ENCODE data around the gene SYT5.
"Not testable (repeated sequence)": the region's sequence is repeated elsewhere in the genome, so short reads cannot be mapped to it uniquely, and the experiment has no call there.

SYT5 gene

GRCh38 chr19:55206664-55207500 lies 26.8 kb upstream of the SYT5 start:
- DNase-seq, result peak; percentile 32

DNA sequence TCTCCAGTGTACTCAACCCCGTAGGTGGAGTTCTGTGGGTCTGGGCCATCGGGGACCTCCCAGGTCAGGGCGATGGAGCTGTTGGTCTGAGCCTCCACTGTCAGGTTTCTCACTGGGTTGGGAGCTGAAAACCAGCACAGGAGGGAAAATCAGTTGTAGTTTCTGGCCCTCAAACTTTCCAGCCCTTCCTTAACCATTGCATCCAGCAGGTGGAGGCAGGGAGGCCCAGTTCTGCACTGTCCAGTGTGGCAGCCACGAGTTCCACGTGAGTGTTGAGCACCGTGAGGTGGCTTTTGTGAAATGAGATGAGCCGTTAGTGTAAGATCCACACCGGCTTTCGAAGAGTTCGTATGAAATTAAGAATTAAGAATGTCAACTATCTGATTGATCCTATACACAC lies 22.1 kb upstream of the SYT5 start:
- DNase-seq, result not testable (repeated sequence)

DNA sequence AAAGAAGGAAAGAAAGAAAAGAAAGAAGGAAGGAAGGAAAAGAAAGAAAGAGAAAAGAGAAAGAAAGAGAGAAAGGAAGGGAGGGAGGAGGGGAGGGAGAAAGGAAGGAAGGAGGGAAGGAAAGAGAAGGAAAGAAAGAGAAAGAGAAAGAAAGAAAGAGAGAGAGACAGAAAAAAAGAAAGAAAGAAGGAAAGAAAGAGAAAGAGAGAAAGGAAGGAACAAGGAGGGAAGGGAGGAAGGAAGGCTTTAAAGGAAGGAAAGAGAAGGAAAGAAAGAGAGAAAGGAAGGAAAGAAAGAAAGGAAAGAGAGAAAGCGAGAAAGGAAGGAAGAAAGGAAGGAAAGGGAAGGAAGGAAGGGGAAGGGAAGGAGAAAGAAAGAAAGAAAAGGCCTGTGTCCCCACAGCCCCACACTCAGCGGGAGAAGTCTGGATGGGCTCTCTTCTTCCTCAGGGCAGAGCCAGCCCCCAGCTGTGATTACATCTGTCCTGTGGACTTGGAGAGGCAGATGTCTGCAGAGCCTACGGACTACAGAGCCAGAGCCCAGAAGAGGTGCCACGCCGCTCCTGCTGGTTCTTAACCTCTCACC lies 19.6 kb upstream of the SYT5 start:
- DNase-seq, result no peak

DNA sequence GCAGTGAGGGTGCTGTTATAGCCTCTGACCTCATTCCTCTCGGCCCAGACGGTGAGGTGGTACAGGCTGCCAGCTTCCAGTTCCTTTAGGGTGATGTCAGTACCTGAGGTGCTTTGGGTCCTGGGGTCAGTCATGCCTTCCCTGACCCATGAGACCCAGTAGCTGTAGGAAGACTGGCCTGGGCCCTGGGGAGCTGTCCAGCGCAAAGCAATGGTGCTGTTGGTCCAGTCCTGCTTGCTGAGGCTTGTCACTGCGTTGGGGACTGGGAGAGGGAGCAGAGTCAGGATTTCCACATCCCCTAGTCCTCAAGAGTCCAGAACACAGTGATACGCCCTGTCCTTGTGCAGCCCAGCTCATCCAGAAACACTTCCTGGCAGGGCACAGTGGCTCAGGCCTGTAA lies 18.6 kb upstream of the SYT5 start:
- no peak for DNase-seq

DNA sequence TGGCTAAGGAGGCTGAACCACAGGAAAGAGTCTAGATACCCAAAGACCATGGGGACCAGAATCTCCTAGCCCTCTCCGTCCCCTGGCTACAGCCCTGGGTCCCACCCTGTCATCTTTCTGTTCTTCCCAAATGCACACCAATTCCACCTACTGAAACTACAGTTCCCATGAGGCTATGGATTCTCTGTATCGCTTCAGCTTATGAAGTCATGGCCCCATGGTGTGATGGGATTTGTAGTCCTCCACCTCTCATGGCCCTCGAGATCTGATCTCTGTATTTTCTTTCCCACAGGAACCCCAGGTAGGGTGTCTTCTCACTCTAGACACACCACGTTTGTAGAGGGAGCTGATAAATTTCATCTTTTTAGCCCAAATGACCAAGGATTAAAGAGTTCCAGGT lies 17.4 kb upstream of the SYT5 start:
- no peak for DNase-seq

GRCh38 chr19:55196803-55197202 lies 16.7 kb upstream of the SYT5 start:
- DNase-seq, result no peak

- DNase-seq, result no peak
Measured at GRCh38 chr19:55193481-55193880, 13.4 kb upstream of the SYT5 start.

- no peak for DNase-seq
Measured at GRCh38 chr19:55189403-55189835, 9.3 kb upstream of the SYT5 start.

GRCh38 chr19:55188625-55189024 lies 8.5 kb upstream of the SYT5 start:
- DNase-seq, result no peak

DNA sequence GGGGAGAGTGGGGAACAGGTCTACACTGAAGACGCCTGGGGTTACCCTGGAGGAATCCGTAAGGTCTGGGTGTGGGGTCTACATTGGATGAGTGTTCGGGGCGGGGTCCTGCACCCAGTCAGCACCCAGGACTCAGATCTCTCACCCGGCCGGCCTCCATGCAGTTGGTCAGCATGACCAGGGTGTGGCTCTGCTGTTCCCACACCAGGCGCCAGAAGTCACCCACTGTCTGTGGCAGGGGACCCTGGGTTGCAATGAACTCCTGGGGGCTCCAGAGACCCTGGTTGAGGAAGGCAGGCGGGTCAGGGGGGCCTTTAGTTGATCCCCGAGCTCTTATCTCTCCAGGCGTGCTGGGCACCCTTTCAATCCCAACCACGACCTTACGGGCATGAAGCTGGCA lies 6.0 kb upstream of the SYT5 start:
- DNase-seq, result no peak

GRCh38 chr19:55181740-55182139 lies 1.7 kb upstream of the SYT5 start:
- DNase-seq, result no peak

DNA sequence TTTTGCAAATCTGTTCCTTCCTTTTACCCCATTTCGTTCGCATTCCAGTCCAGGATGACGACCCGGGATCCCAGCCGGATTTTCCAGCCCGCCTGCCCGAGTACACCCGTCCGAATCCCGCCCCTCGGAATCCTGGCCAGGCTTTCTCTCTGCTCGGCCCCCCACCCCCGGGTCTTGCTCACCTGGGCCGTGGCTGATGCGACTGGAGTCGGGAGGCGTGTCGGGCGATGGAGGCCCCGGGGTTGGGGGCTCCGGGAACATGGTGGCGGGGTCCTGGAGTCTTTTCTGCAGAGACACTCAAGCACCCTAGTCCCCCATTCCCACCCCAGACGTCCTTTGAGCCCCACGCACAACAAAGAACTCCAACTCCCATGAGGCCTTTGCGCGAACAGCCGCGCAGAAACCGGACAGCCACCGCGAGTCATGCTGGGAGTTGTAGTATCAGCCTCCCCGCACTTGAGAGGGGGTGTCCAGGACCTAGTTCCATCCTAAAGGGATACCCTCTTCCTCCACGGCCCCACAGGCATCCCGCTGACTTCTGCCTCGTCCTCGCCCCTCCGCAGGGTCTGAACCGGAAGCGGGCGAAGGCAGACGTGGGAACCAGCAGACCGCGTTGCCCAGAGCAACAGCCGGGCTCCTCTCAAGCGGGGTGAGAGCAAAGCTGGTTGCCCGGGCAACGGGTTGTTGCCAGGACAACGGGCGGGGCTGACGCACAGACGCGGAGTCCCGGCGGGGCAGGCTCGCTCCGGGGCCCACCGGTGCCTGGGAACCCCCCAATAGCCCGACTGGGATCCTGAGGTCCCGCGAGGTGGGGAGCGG lies 1.1 kb downstream of the SYT5 start:
- peak; percentile 54 for DNase-seq

DNA sequence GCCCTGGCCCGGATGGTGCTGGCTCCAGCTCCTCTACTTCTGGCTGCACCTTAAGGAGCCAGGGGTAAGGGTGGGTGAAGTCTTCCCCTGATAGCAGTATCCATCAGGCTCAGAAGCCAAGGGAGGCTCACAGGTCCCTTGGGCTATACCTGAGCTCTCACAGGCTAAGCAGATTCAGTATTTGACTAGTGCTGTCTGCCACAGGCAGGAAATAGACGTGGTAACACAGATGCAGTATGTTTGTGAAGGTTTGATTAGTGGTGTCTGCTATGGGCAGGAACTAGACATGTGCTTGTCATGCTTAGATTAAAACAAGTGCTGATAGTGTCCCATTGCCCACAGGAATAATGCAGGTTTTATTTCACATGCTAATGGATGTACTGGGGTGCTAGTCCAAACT lies 4.0 kb downstream of the SYT5 start:
- no peak for DNase-seq

DNA sequence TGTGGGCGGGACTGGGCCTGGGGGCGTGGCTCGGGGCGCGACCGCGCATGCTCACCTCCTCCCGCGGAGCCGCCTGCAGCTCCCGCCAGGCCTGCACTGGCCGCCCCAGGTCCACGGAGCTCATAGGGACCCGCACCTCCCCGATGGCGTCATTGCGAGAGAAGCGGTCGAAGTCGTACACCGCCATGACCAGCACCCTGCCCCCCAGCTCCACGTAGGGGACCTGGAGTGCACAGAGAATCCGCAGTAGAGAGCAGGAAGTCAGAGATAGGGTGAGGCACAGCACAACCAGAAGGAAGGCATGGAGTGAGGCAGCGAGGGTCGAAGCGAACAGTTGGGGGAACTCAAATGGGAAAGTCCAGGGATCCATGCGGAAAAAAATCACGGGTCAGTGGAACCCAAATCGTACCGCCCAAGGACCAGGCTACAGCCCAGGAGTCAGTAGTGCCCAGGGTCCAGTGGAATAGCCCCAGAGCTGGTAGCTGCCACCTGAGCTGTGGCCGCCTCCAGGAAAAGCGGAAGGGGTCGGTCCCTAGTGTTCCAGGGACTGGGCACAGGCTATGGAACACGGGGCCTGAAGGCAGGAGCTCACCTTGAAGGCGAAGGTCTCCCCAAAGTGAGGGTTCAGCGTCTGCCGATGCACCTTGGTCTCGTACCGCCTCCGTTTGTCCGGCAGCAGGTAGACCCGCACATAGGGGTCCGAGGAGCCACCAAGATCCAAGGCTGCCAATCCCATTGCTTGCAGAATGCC lies 4.8 kb downstream of the SYT5 start:
- no peak for DNase-seq

DNA sequence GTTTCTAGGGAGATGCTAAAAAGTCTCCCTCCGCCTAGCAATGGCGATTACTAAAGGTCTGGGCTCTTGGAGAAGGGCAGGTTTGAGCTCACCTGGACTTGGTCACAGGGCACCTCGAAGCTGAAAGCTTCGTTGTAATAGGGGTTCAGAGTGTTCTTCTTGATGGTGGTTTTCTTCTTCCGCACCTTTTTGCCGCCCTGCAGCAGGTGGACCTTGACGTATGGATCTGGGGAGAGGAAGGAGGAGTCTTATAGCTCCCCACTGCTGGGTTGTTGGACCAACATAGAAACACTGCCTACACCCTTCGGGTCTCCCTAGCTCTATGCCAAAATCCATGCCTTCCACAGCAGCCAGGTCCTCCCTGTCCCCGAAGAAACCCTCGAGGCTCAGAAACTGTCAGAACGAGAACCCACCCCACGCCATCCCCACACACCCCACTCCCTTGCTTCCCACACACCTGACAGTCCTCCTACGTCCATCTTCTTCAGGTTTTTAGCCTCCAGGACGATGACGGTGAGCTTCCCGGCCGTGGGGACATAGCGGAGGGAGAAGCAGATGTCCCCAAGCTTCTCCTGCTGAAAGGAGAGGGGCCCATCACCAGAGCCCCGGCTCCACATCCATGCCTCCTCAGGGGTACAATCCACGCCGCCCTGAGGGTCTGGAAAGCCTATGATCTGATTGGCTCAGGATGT lies 5.5 kb downstream of the SYT5 start:
- DNase-seq, result no peak

DNA sequence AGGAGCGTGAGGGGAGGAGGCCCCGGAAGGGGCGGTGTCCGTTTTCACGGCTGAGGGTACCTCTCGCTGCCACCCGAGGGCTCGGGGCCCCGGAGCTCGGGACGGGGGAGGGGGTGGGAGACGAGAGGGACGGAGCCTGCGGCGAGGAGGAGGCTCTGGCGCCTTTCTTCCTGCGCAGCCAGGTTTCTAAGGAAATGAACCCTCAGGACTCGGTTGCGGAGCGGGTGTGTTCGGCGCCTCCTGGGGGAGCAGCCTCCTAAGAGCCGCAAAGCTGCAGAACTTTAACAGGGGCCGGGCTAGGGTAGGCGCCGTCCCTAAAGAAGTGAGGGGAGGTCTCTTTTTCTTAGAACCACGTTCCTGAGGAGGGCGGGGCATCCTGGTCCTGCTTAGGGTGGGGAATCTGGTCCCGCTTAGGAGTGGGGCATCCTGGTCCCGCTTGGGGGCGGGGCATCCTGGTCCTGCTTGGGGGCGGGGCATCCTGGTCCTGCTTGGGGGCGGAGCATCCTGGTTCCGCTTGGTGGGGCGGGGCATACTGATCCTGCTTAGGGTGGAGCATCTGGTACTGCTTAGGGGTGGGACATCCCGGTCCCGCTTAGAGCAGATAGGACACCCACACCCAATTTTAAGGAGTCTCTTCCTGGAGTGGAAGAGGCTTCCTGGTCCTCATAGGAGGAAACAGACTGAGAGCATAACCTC lies 6.2 kb downstream of the SYT5 start:
- DNase-seq, result peak; percentile 58

- no peak for DNase-seq
Measured at GRCh38 chr19:55173186-55173713, 6.8 kb downstream of the SYT5 start.

- DNase-seq, result no peak
Measured at GRCh38 chr19:55172741-55173140, 7.3 kb downstream of the SYT5 start.

- not testable (repeated sequence) for DNase-seq
Measured at GRCh38 chr19:55172318-55172717, 7.8 kb downstream of the SYT5 start.

GRCh38 chr19:55171440-55171839 lies 8.6 kb downstream of the SYT5 start:
- no peak for DNase-seq

GRCh38 chr19:55169136-55169535 lies 11.0 kb downstream of the SYT5 start:
- DNase-seq, result no peak
